KMS-11 (cell line): Measurements from ENCODE around the gene ASIC4.

Source experiments
- H2AFZ ChIP-seq: fragments of 200-600 bp; sonication (generic); 2 replicates; pipeline ENCODE4 v1.6.1; 2016; ENCODE audit warnings: antibody characterized with exemption, mixed run types, low read depth
- H3K27ac ChIP-seq: fragments of 200-600 bp; sonication (generic); 2 replicates; pipeline ENCODE4 v1.6.1; 2016; ENCODE audit warnings: mild to moderate bottlenecking, mixed run types
- H3K27me3 ChIP-seq: fragments of 200-600 bp; sonication (generic); 2 replicates; pipeline ENCODE4 v1.6.1; 2017; ENCODE audit warnings: mild to moderate bottlenecking, low read depth, mixed run types, moderate library complexity; ENCODE audit not compliant: insufficient read depth
- H3K36me3 ChIP-seq: fragments of 200-600 bp; sonication (generic); 2 replicates; pipeline ENCODE4 v1.6.1; 2017; ENCODE audit warnings: mild to moderate bottlenecking, mixed run types; ENCODE audit not compliant: insufficient read depth
- H3K4me1 ChIP-seq: fragments of 200-600 bp; sonication (generic); 2 replicates; pipeline ENCODE4 v1.6.1; 2016; ENCODE audit warnings: mild to moderate bottlenecking, low read depth, mixed run types; ENCODE audit not compliant: poor library complexity, severe bottlenecking
- H3K4me2 ChIP-seq: fragments of 200-600 bp; sonication (generic); 2 replicates; pipeline ENCODE4 v1.7.0; 2016; ENCODE audit warnings: mild to moderate bottlenecking, mixed run types
- H3K4me3 ChIP-seq: fragments of 200-600 bp; sonication (generic); IDR thresholded peaks from 2 replicates; pipeline ENCODE4 v1.6.1; 2017; ENCODE audit warnings: low read depth, low read length, mixed read lengths; ENCODE audit not compliant: insufficient read depth
- H3K79me2 ChIP-seq: fragments of 200-600 bp; sonication (generic); 2 replicates; pipeline ENCODE4 v1.6.1; 2016; ENCODE audit warnings: low read depth, mixed run types; ENCODE audit not compliant: insufficient read depth
- H3K9ac ChIP-seq: fragments of 200-600 bp; sonication (generic); 2 replicates; pipeline ENCODE4 v1.6.1; 2016; ENCODE audit warnings: mild to moderate bottlenecking, mixed run types
- H4K20me1 ChIP-seq: fragments of 200-600 bp; sonication (generic); 2 replicates; pipeline ENCODE4 v1.6.1; 2016; ENCODE audit warnings: mild to moderate bottlenecking, mixed run types; ENCODE audit not compliant: insufficient read depth
- CTCF ChIP-seq: fragments of 200-600 bp; sonication (generic); conservative IDR thresholded peaks from 2 replicates; pipeline ENCODE4 v1.6.1; 2017; ENCODE audit warnings: low read depth, mild to moderate bottlenecking, antibody characterized with exemption, low read length, moderate library complexity, mixed read lengths

ASIC4 gene

GRCh38 chr2:219483451-219484342, 30.6 kb upstream of the ASIC4 start:
- peaks cover 91% of the 10 kb centered on the region for H3K27me3 ChIP-seq
- H3K27ac ChIP-seq: no peak overlapping the region
- H3K4me1 ChIP-seq: no peaks in the 10 kb centered on the region
- no peak overlapping the region for H3K4me3 ChIP-seq
- no peaks in the 10 kb centered on the region for H4K20me1 ChIP-seq
- no peak overlapping the region for H2AFZ ChIP-seq
- no peak overlapping the region for H3K9ac ChIP-seq
- H3K79me2 ChIP-seq: no peaks in the 10 kb centered on the region
- no peaks in the 10 kb centered on the region for H3K36me3 ChIP-seq
- H3K4me2 ChIP-seq: no peak overlapping the region
- TF ChIP-seq CTCF: no peak

GRCh38 chr2:219484343-219485200, 29.7 kb upstream of the ASIC4 start:
- no peaks in the 10 kb centered on the region for H3K4me1 ChIP-seq
- peaks cover 89% of the 10 kb centered on the region for H3K27me3 ChIP-seq
- no peaks in the 10 kb centered on the region for H4K20me1 ChIP-seq
- H3K27ac ChIP-seq: no peak overlapping the region
- H3K9ac ChIP-seq: no peak overlapping the region
- H3K79me2 ChIP-seq: no peaks in the 10 kb centered on the region
- no peak overlapping the region for H3K4me3 ChIP-seq
- H2AFZ ChIP-seq: no peak overlapping the region
- H3K4me2 ChIP-seq: no peak overlapping the region
- no peaks in the 10 kb centered on the region for H3K36me3 ChIP-seq
- TF ChIP-seq CTCF: no peak

DNA sequence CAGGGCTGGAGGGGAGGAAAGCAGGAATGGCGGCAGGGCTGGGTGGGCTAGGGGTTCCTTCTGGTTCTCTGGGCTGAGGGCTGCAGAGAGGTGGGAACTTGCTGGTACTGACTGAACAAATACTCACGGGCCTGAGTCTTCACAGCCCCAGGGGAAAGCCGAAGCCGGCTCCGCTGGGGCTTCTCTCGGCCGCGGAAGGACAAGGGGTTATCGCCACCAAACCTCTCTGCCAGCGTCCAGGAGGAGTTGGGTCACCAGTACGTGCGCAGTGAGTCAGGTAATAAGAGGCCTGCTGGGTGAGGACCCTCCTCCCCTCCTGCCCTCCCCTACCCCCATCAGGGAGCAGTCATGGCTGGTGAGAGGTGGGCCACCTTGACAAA, 29.1 kb upstream of the ASIC4 start:
- Histone ChIP-seq H3K36me3 (no peaks in the 10 kb centered on the region), H4K20me1 (no peaks in the 10 kb centered on the region), H2AFZ (no peak overlapping the region), H3K9ac (no peak overlapping the region), H3K27ac (no peak overlapping the region), H3K79me2 (no peaks in the 10 kb centered on the region), H3K4me1 (no peaks in the 10 kb centered on the region), H3K4me3 (no peak overlapping the region), H3K27me3 (peaks cover 93% of the 10 kb centered on the region), H3K4me2 (no peak overlapping the region)
- no peak for TF ChIP-seq CTCF

GRCh38 chr2:219486380-219486959, 27.8 kb upstream of the ASIC4 start:
- no peak for TF ChIP-seq CTCF
- Histone ChIP-seq H3K36me3 (no peaks in the 10 kb centered on the region), H3K79me2 (no peaks in the 10 kb centered on the region), H3K4me2 (no peak overlapping the region), H4K20me1 (no peaks in the 10 kb centered on the region), H3K4me3 (no peak overlapping the region), H3K27me3 (peaks cover 90% of the 10 kb centered on the region), H2AFZ (no peak overlapping the region), H3K9ac (no peak overlapping the region), H3K4me1 (no peaks in the 10 kb centered on the region), H3K27ac (no peak overlapping the region)
